Superior temporal gyrus (tissue), 1 donor: ENCODE results near the gene ZFR2.
A peak's percentile ranks its signal among the peaks of the same experiment; 100 is the strongest.
"Not testable (repeated sequence)": the region's sequence is repeated elsewhere in the genome, so short reads cannot be mapped to it uniquely, and the experiment has no call there.

Source experiments
- DNase-seq: peaks from one replicate; pipeline ENCODE4 v3.0.0-alpha.2; 2016; ENCODE audit errors: extremely low spot score

The ZFR2 gene

DNA sequence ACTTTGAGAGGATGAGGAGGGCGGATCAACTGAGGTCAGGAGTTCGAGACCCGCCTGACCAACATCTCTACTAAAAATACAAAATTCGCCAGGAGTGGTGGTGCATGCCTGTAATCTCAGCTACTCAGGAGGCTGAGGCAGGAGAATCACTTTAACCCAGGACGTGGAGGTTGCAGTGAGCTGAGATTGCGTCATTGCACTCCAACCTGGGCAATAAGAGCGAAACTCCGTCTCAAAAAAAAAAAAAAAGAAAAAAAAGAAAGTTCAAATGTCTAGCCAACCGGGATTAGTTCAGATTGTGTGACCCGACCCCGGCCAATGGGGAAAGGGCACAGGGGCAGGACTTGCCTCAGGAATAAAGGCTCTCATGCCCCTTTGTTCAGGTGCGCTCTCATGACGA is 5.9 kb upstream of the ZFR2 start:
- DNase-seq, result not testable (repeated sequence)

DNA sequence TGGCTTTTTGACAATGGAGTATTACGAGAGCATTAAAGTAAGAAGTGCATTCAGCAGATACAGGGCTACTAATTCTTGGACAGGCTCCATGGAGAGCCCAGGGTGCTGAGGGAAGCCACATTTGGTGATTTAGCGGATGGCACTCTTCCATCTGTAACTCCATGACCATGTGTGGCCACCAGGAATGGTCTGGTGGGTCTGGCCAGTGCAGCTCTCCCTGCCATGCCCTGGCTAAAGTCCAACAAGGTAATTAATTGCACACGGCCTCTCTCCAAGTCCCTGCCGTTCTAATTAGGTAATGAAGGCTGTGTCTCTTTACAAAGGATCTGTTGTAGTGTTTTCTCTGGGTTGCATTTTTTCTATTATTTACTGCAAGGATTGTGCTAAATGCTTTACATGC is 4.3 kb upstream of the ZFR2 start:
- no peak for DNase-seq

- no peak for DNase-seq
Measured at GRCh38 chr19:3867971-3868769, 668 bp downstream of the ZFR2 start.

GRCh38 chr19:3866910-3867638 is 1.8 kb downstream of the ZFR2 start:
- DNase-seq, result no peak

- DNase-seq, result no peak
Measured at GRCh38 chr19:3863648-3864047, 5.2 kb downstream of the ZFR2 start.

DNA sequence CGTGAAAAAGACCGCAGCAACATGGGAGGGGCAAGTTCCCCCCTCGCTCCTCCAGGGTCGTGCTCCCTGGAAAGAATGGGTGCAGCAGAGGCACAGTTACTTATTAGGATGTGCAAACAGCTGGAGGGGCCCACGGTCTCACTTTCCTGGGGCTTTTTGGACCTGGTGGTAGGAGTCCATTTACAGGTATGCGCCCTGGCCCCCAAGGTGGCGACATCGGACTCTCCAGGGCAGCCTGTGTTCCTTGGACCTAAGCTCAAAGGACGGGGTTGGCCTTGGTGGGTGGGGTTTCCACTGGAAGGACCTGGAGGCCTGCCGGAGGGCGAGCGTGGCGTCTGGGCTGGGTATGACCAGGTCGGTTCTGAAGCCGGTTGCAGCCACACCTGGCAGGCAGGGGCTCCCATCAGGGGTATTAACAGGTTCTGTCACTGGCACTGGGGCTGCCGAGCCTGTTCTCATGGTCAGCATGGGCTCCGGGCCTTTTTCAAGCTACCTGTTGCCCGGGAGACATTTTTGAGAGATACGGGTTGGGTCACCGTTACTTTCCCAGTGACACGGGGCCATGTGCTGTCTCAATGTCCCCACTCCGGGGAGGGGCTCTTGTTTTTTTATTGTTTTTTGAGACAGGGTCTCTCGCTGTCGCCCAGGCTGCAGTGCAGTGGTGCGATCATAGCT is 5.9 kb downstream of the ZFR2 start:
- DNase-seq, result no peak

- DNase-seq, result no peak
Measured at GRCh38 chr19:3860499-3860898, 8.3 kb downstream of the ZFR2 start.

- DNase-seq, result no peak
Measured at GRCh38 chr19:3857449-3858003, 11.3 kb downstream of the ZFR2 start.

- DNase-seq, result peak; percentile 9
Measured at GRCh38 chr19:3855320-3855719, 13.5 kb downstream of the ZFR2 start.

DNA sequence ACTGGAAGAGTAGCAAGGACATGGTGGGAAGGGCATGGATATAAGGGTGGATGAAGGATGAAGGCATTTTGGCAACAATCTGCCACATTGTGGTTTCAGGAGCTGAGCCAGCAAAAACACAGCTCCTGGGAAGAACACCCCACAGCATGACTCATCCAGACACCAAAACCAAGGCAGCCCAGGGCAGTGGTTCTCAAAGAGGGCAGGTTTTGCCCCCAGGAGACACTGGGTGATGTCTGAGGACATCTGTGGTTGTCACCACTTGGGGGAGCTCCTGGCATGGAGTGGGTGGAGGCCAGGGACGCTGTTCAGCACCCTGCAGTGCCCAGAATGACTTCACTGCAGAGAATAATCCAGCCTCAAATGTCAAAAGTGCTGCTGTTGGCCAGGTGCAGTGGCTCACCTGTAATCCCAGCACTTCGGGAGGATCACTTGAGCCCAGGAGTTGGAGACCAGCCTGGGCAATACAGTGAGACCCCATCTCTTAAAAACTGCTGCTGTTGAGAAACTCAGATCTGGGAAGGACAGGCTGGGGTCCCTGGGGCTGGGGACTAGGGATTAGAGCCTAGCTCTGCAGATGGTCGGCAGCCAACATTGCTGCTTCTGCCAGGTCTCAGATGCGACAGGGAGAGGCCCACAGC is 16.1 kb downstream of the ZFR2 start:
- DNase-seq, result no peak

DNA sequence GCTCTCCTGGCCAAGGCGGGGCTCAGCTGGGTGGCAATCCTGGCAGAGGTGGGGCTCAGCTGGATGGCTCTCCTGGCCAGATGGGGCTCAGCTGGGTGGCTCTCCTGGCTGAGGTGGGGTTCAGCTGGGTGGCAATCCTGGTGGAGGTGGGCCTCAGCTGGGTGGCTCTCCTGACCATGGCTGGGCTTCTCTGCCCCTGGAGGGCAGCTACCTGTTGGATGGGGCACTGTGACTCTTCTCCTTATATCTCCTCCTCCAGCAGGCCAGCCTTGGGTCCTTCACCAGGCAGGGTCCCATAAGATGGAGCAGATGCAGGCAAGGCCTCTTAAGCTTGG is 16.7 kb downstream of the ZFR2 start:
- DNase-seq, result no peak

DNA sequence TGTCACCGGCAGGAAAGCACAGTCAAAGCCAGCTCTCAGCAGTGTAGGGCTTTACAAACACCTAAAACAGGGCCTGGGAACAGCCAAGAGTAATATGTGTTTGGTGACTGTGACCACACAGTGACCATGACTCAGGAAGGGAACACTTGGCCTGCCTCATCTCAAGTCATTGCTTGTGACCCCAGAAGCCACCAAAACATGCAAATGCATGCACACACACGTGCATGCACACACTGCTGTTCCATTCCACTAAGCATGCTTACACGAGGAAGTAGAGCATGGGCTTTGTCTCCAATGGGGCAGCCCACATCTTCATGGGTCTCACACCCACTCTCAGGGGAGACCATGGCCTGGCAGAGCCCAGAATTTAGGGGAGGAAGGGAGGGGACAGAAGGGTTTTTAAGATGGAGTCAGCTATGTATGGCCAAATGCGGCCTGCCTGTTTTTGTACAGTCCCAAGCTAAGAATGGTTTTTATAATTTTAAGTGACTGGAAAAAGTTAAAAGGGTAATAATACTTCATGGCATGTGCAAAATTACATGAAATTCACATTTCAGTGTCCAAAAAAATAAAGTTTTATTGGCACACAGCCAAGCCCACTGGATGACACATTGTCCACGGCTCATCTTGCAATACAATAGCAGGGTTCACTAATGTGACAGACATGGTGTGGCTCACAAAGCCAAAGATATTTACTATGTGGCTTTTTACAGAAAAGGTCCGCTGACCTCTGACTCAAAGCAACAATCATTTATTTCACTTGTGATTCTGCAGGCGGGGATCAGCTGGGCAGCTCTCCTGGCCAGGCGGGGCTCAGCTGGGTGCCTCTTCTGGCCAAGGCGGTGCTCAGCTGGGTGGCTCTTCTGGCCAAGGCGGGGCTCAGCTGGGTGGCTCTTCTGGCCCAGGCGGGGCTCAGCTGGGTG is 17.3 kb downstream of the ZFR2 start:
- no peak for DNase-seq

DNA sequence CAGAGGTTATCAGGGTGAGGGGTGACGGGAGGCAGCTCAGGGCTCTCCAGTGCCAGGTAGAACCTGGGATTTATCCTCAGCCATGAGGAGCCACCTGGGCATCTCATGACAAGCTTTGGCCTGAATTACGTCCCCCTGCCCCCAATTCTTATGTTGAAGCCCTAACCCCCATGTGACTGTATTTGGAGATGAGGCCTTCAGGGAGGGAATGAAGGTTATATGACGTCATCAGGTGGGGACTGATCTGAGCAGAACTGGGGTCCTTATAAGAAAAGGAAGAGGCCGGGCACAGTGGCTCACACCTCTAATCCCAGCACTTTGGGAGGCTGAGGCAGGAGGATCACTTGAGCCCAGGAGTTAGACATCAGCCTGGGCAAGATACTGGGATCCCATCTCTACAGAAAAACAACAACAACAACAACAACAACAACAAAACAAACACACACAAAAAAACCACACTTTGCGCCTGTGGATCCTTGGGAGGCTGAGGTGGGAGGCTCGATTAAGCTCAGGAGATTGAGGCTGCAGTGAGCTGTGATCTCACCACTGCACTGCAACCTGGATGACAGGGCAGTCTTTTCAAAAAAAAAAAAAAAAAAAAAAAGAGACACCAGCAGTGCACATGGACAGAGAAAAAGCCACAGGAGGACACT is 18.4 kb downstream of the ZFR2 start:
- no peak for DNase-seq

DNA sequence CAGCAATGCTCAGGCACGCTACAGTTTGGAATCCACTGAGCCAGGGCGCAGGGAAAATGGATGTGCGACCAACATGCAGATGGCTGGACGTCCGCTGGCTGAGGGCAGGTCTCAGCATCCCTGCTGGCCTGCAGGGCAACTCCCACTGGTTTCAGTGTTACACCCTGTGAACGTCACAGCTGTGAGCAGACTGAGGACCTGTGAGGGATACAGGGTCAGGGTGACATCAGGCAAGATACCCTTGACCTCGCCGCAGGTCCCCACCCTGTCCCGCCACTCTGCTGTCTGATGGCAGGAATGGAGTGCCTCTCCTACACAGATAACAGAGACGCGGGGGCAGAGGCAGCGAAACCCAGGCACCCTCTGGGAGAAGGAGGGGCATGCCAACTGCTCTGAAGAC is 19.1 kb downstream of the ZFR2 start:
- no peak for DNase-seq

- DNase-seq, result no peak
Measured at GRCh38 chr19:3849092-3849491, 19.7 kb downstream of the ZFR2 start.

- no peak for DNase-seq
Measured at GRCh38 chr19:3844596-3844995, 24.2 kb downstream of the ZFR2 start.

DNA sequence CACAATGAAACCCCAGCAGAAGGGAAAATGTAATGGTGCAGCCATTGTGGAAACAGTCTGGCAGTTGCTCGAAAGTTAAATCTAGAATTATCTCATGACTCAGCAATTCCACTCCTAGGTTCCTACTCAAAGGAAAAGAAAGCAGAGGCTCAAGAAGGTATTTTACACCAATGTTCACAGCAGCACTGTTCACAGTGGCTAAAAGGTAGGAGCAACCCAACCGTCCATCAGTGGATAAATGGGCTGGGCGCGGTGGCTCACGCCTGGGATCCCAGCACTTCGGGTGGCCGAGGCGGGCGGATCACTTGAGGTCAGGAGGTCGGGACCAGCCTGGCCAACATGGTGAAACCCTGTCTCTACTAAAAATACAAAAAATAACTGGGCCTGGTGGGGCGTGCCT is 25.9 kb downstream of the ZFR2 start:
- DNase-seq, result no peak

GRCh38 chr19:3840804-3841203 is 28.0 kb downstream of the ZFR2 start:
- DNase-seq, result no peak

DNA sequence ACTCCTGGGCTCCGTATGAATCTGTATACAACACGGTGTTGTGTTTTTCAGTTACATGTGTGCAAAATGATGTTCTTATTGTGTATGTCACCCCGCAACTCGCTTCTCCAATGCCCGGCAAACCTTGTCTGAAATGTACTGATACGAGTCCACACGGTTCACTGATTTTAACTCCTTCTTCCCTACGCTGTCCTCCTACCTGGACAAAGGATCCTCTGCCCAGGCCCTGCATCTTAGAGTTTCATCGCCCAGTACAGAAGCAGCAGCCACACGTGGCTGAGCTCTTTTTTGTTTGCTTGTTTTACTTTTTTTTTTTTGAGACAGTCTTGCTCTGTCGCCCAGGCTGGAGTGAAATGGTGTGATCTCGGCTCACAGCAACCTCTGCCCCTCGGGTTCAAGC is 28.9 kb downstream of the ZFR2 start:
- DNase-seq, result no peak

DNA sequence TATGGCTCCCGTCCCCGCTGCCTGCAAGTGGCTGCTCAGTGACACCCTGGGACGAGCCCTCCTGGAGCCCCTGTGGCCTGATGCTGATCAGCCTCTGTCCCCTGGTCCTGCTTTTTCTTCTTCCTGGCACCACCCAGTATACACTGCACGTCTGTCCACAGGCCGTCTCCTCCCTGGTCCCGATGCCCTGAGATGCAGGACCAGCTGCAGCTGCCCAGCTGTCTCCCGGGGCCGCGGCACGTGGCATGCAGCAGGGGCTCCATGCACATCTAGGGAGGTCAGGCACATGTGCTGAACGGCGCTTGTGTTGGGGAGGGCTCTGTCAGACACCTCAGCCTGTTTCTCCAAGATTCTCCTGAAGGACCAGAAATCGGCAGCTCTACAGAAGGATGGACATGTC is 30.2 kb downstream of the ZFR2 start:
- DNase-seq, result no peak

DNA sequence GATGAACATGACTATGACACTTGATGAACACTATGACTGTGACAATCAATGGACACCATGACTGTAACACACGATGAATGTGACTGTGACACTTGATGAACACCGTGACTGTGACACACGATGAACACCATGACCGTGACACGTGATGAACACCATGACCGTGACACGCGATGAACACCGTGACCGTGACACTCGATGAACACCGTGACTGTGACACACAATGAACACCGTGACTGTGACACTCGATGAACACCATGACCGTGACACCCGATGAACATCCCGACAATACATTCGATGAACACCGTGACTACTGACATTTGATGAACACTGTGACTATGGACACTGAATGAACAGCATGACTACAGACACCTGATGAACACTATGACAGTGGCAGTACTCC is 30.9 kb downstream of the ZFR2 start:
- no peak for DNase-seq
